Neural cell (in vitro differentiated cells): ENCODE data around the gene ZNF467. TPM values are rescaled to one million over a fixed set of nuclear protein-coding genes. Genes with fewer than 3 reads are reported as not detected.
A peak's percentile ranks its signal among the peaks of the same experiment; 100 is the strongest.

Source experiments
- H2AFZ ChIP-seq: fragments of 200-600, 300-800 bp; sonication (generic), shearing (Covaris generic); 2 replicates; pipeline ENCODE4 v1.6.0; 2014; ENCODE audit warnings: low read depth, mild to moderate bottlenecking, antibody characterized with exemption, low read length, moderate library complexity
- H3F3A ChIP-seq: fragments of 200-600 bp; shearing (Covaris generic); 2 replicates; pipeline ENCODE4 v1.6.1; 2016; ENCODE audit warnings: mild to moderate bottlenecking, moderate library complexity, mixed read lengths, antibody characterized with exemption, low read length; ENCODE audit not compliant: insufficient read depth, poor library complexity, severe bottlenecking
- H3K27ac ChIP-seq: fragments of 200-600, 300-800 bp; sonication (generic), shearing (Covaris generic); 2 replicates; pipeline ENCODE4 v1.5.1; 2014; ENCODE audit warnings: mild to moderate bottlenecking, low read length, moderate library complexity
- H3K27me3 ChIP-seq: fragments of 300-800, 200-600 bp; sonication (generic), shearing (Covaris generic); 2 replicates; pipeline ENCODE4 v1.6.0; 2014; ENCODE audit warnings: mild to moderate bottlenecking, low read depth, low read length, moderate library complexity; ENCODE audit not compliant: insufficient read depth
- H3K36me3 ChIP-seq: fragments of 300-800, 200-600 bp; sonication (generic), shearing (Covaris generic); 2 replicates; pipeline ENCODE4 v1.5.1; 2014; ENCODE audit warnings: mild to moderate bottlenecking, antibody characterized with exemption, low read length, moderate library complexity; ENCODE audit not compliant: insufficient read depth
- H3K4me2 ChIP-seq: fragments of 300-800, 200-600 bp; sonication (generic), shearing (Covaris generic); 2 replicates; pipeline ENCODE4 v1.6.0; 2014; ENCODE audit warnings: mild to moderate bottlenecking, low read length
- H3K4me3 ChIP-seq: fragments of 300-800, 200-600 bp; sonication (generic), shearing (Covaris generic); 2 replicates; pipeline ENCODE4 v1.5.1; 2014; ENCODE audit warnings: mild to moderate bottlenecking, low read length, moderate library complexity
- H3K79me2 ChIP-seq: fragments of 200-600 bp; shearing (Covaris generic); replicated peaks from 2 replicates; pipeline ENCODE4 v1.6.0; 2014; ENCODE audit warnings: mild to moderate bottlenecking, low read length, moderate library complexity; ENCODE audit not compliant: insufficient read depth
- H3K9ac ChIP-seq: fragments of 300-800, 200-600 bp; sonication (generic), shearing (Covaris generic); 2 replicates; pipeline ENCODE4 v1.6.1; 2016; ENCODE audit warnings: mild to moderate bottlenecking, low read length, mixed read lengths
- H3K9me2 ChIP-seq: fragments of 200-600 bp; shearing (Covaris generic); 2 replicates; pipeline ENCODE4 v1.6.1; 2016; ENCODE audit warnings: mild to moderate bottlenecking, low read length, mixed read lengths; ENCODE audit not compliant: insufficient read depth
- H3K9me3 ChIP-seq: fragments of 200-600, 300-800 bp; sonication (generic), shearing (Covaris generic); 2 replicates; pipeline ENCODE4 v1.6.1; 2016; ENCODE audit warnings: mild to moderate bottlenecking, mixed run types, low read length, moderate library complexity, mixed read lengths
- H4K20me1 ChIP-seq: fragments of 200-600 bp; shearing (Covaris generic); 2 replicates; pipeline ENCODE4 v1.6.1; 2016; ENCODE audit warnings: mild to moderate bottlenecking, mixed run types; ENCODE audit not compliant: insufficient read depth
- EP300 ChIP-seq: fragments of 450-650 bp; conservative IDR thresholded peaks from 2 replicates; pipeline ENCODE4 v1.6.1; 2014; ENCODE audit warnings: antibody characterized with exemption, mild to moderate bottlenecking, moderate library complexity; ENCODE audit not compliant: poor library complexity, severe bottlenecking
- POLR2AphosphoS5 ChIP-seq: IDR thresholded peaks from 2 replicates; pipeline ENCODE4 v1.6.1; 2012
- RAD21 ChIP-seq: fragments of 450-650 bp; conservative IDR thresholded peaks from 2 replicates; pipeline ENCODE4 v1.6.1; 2014; ENCODE audit warnings: antibody characterized with exemption, mild to moderate bottlenecking, moderate library complexity
- REST ChIP-seq: IDR thresholded peaks from 2 replicates; pipeline ENCODE4 v1.6.1; 2012; ENCODE audit warnings: borderline replicate concordance
- TAF1 ChIP-seq: IDR thresholded peaks from 2 replicates; pipeline ENCODE4 v1.6.1; 2012; ENCODE audit warnings: low read depth
- polyA plus RNA-seq: library from polyadenylated mRNA; depleted of rRNA; stranded (reverse); fragments of >200 nt; gene quantifications from 2 replicates; pipeline ENCODE4 v1.2.3, GENCODE V29; 2014
- TF ChIP-seq, protein P1 (sequence below): fragments of 450-650 bp; IDR thresholded peaks from 2 replicates; pipeline ENCODE4 v1.5.1; 2014; ENCODE audit warnings: antibody characterized with exemption, mild to moderate bottlenecking, moderate library complexity; ENCODE audit not compliant: poor library complexity, severe bottlenecking

The ZNF467 gene
- polyA plus RNA-seq, 1 donor from 2014 or later, result 11.9 TPM

DNA sequence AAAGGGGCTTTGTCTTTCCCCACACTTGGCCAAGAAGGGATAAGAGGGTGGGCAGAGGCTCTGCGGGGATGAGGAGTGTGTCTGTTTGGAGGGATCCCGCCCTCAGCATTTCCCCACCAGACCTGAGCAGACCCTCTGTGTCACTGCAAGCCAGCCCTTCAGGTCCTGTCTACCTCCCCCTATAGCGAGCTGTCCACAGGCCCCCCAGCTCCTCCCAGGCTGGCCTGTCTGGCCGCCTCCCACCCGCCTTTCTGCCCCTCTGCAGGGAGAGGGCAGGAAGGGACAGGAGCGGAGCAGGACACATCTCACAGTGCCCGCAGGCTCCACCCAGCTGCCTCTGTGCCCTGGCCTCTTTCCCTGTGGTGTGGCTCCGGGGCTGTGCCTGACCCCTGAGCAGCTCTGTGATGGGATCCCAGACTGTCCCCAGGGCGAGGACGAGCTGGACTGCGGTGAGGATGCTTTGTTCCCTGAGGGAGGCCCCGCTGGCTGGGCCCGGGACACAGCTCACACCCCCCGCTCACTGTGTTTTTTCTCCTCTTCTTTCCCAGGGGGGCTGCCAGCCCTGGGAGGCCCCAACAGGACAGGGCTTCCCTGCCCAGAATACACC lies 17.5 kb upstream of the ZNF467 start:
- no peaks in the 10 kb centered on the region for H3K9me3 ChIP-seq
- H3K4me3 ChIP-seq, result no peak overlapping the region
- TF ChIP-seq RAD21 (no peak), TAF1 (no peak), REST (no peak), POLR2AphosphoS5 (no peak), EP300 (no peak)
- TF ChIP-seq, protein P1, sequence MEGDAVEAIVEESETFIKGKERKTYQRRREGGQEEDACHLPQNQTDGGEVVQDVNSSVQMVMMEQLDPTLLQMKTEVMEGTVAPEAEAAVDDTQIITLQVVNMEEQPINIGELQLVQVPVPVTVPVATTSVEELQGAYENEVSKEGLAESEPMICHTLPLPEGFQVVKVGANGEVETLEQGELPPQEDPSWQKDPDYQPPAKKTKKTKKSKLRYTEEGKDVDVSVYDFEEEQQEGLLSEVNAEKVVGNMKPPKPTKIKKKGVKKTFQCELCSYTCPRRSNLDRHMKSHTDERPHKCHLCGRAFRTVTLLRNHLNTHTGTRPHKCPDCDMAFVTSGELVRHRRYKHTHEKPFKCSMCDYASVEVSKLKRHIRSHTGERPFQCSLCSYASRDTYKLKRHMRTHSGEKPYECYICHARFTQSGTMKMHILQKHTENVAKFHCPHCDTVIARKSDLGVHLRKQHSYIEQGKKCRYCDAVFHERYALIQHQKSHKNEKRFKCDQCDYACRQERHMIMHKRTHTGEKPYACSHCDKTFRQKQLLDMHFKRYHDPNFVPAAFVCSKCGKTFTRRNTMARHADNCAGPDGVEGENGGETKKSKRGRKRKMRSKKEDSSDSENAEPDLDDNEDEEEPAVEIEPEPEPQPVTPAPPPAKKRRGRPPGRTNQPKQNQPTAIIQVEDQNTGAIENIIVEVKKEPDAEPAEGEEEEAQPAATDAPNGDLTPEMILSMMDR, result no peak
- H3K36me3 ChIP-seq, result no peaks in the 10 kb centered on the region
- H3K9me2 ChIP-seq, result no peaks in the 10 kb centered on the region
- H3K9ac ChIP-seq, result no peak overlapping the region
- H4K20me1 ChIP-seq, result no peaks in the 10 kb centered on the region
- no peak overlapping the region for H3K4me2 ChIP-seq
- no peak overlapping the region for H3K27ac ChIP-seq
- H3K27me3 ChIP-seq, result peaks cover 9% of the 10 kb centered on the region
- no peak overlapping the region for H2AFZ ChIP-seq
- H3K79me2 ChIP-seq, result no peaks in the 10 kb centered on the region
- H3F3A ChIP-seq, result no peaks in the 10 kb centered on the region

DNA sequence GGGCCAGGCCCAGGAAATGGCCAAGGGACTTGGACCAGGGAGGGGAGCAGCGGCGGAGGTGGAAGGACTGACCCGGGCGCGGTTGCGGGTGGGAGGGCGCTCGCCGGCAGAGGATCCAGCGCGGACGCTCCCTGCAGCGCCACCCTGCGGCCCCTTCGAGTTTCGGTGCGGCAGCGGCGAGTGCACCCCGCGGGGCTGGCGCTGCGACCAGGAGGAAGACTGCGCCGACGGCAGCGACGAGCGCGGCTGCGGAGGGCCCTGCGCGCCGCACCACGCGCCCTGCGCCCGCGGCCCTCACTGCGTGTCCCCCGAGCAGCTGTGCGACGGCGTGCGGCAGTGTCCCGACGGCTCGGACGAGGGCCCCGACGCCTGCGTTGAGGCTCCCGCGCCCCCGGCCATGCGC lies 16.8 kb upstream of the ZNF467 start:
- H3K27ac ChIP-seq, result no peak overlapping the region
- H3K9me3 ChIP-seq, result no peaks in the 10 kb centered on the region
- H3K4me3 ChIP-seq, result no peak overlapping the region
- peaks cover 9% of the 10 kb centered on the region for H3K27me3 ChIP-seq
- H3K9ac ChIP-seq, result no peak overlapping the region
- no peaks in the 10 kb centered on the region for H3K79me2 ChIP-seq
- TF ChIP-seq, protein P1, result peak; percentile 49
- TF ChIP-seq REST, result no peak
- H2AFZ ChIP-seq, result no peak overlapping the region
- H3K9me2 ChIP-seq, result no peaks in the 10 kb centered on the region
- no peaks in the 10 kb centered on the region for H3F3A ChIP-seq
- no peaks in the 10 kb centered on the region for H4K20me1 ChIP-seq
- no peaks in the 10 kb centered on the region for H3K36me3 ChIP-seq
- H3K4me2 ChIP-seq, result no peak overlapping the region
